ENCODE results near the gene ELOA. TPM values are rescaled to one million over a fixed set of nuclear protein-coding genes. Genes with fewer than 3 reads are reported as not detected.
A peak's percentile ranks its signal among the peaks of the same experiment; 100 is the strongest.
"Not testable (repeated sequence)": the region's sequence is repeated elsewhere in the genome, so short reads cannot be mapped to it uniquely, and the experiment has no call there.

Gene ELOA
- 19.5 TPM for total RNA-seq

GRCh38 chr1:23743287-23744152, at the start of gene ELOA:
Gene ELOA (plus strand): TSS chr1:23743471. CDS start chr1:23743504, 33 bp downstream.
- peak; percentile 68 for DNase-seq

DNA sequence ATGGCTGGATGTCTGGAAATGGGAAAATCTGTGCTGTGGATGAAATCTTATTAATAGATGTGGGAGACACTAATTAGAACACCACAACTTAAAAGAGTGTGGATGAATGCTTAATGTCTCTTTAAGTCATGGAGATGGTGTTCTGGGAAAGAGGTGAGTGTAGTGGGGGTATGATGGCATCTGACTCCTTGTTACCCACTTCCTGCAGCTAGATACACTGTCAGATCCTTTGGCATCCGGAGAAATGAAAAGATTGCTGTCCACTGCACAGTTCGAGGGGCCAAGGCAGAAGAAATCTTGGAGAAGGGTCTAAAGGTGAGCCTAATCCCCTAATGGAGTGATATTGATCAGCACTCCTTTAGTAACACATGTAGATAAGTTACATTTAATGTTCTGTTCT, 49.7 kb upstream of the ELOA start:
- no peak for DNase-seq

DNA sequence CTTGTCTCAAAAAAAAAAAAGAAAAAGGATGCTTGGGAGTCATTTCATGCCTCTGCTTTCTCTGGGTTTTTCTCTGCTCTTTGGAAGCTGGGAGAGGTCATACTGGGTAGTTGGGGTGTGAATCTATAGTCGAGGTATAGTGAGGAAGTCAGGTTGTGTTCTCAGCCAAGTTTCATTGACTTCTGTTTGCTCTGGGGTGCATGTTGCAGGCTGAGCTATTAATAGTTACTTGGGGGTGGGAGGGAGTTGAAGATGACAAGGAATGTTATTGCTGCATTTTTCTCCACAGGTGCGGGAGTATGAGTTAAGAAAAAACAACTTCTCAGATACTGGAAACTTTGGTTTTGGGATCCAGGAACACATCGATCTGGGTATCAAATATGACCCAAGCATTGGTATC, 48.9 kb upstream of the ELOA start:
- no peak for DNase-seq

- no peak for DNase-seq
These were observed 47.6 kb upstream of the ELOA start for GRCh38 chr1:23695667-23696066.

GRCh38 chr1:23696335-23696989, 46.8 kb upstream of the ELOA start:
- DNase-seq, result no peak

GRCh38 chr1:23698466-23698865, 44.8 kb upstream of the ELOA start:
- DNase-seq, result no peak

- DNase-seq, result no peak
These were observed 43.7 kb upstream of the ELOA start for GRCh38 chr1:23699280-23700179.

DNA sequence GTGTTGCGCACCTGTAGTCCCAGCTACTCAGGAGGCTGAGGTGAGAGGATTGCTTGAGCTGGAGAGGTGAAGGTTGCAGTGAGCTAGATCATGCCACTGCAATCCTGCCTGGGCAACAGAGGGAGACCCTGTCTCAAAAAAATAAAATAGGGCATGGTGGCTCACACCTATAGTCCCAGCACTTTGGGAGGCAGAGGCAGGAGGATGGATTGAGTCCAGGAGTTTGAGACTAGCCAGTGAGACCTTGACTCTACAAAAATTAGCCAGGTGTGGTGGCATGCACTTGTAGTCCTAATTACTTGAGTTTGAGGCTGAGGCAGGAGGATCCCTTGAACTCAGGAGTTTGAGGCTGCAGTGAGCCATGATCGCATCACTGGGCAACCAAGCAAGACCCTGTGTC, 42.0 kb upstream of the ELOA start:
- DNase-seq, result no peak

DNA sequence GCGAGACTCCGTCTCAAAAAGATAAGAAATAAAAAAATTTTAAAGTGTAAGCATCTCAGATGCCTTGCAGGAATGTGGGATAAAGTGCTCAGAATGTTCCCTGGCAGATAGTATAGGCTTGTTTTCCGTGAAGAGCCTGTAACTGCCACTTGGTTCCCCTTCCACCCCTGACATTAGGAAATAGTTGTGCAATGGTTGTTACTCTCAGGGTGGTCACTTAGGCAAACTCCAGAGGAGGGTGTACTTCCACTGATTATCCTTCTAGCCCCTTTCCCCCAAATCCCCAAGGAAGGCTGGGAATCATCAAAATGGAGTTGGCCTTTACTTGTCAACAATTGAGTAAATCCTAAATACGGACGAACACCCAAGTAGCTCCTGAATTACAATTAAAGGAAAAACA, 41.3 kb upstream of the ELOA start:
- no peak for DNase-seq

- no peak for DNase-seq
These were observed 38.3 kb upstream of the ELOA start for GRCh38 chr1:23704834-23705495.

- no peak for DNase-seq
These were observed 34.0 kb upstream of the ELOA start for GRCh38 chr1:23709229-23709628.

GRCh38 chr1:23718482-23718881, 24.8 kb upstream of the ELOA start:
- DNase-seq, result no peak

DNA sequence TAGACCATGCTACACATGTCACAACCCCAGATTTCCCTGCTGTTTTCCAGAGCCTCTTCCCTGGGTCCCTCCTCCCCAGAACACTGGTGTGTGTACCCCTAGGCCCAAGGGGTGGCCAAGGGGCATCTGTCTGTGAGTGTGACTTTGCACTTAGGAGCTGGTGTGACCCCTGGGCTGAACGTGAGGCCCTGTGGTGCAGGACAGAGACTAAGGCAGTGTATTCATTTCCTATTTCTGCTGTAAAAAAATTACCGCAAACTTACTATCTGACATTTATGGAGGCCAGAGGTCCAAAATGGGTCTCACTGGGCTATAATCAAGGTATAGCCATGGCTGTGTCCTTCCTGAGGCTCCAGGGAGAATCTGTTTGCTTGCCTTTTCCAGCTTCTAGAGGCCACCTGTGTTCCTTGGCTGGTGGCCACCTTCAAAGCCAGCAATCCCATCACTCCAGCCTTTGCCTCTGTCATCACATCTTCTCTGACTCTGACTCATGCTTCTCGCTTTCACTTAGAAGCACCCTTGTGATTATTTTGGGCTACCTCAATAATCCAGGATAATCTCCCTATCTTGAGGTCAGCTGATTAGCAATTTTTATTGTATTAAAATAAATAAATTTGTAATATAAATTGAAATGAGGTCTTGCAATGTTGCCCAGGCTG, 24.0 kb upstream of the ELOA start:
- no peak for DNase-seq

DNA sequence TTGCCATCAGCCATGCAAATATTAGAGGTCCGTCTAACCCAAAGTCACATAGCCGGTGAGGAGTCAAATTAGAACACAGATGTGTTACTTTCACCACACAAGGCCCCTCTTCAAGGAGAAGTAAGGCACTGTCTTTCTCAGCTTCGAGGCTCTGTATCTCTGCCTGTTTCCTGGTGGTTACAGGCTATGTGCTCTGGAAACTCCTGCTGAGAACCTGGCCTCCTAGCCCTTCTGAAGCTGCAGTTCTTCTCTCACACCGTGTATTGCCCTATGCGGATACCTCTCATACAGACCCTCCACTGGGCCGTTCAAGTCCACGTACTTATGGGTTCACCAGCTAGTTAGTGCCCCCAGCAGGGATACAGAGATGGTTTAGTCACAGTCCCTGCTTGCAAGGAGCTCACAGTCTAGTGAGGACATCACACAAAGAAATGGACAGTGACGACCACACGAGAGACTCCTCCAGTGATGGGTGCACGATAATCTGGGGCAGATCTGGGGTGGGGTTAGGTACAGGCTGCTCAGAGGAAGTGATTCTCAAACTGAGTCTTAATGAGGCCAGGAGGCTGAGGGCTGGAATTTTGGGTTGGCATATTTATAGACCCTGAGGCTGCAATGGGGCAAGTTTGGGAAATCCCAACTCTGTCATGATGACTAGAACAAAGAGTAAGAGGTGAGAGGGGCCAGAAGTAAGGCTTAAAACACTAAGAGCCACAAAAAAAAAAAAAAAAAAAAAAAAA, 22.8 kb upstream of the ELOA start:
- no peak for DNase-seq

- DNase-seq, result no peak
These were observed 20.6 kb upstream of the ELOA start for GRCh38 chr1:23722652-23723051.

DNA sequence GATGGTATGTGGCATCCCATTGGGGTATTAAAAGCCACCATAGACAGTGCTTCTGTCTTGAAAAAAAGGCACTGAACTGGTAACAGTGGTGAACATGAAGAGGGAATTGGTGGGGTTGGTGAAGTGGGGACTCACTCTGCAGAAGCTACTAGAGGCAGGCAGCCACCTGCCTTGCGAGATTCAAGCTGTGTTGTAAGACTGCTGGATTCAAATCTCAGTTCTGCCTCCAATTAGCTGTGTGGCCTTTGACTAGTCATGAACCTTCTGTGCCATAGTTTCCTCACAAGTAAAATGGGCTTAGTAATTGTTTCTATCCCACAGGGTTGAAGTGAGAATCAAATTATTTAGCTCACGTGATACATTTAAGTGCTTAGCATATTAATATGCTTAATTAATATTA, 16.6 kb upstream of the ELOA start:
- no peak for DNase-seq

GRCh38 chr1:23727362-23727811, 15.9 kb upstream of the ELOA start:
- no peak for DNase-seq

GRCh38 chr1:23732363-23733224, 10.7 kb upstream of the ELOA start:
- DNase-seq, result no peak

GRCh38 chr1:23733281-23733680, 10.0 kb upstream of the ELOA start:
- not testable (repeated sequence) for DNase-seq

Measured in skin of body (tissue), 2 donors.